K562 (cell line): ENCODE measurements around the gene CSMD2. TPM values are rescaled to one million over a fixed set of nuclear protein-coding genes. Genes with fewer than 3 reads are reported as not detected.

Source experiments
- ATF1 ChIP-seq, 2 experiments: fragments of 450-650 bp in 1 of 2; IDR thresholded peaks; 2 replicates each; pipeline ENCODE4 v1.6.1; 2016; ENCODE audit warnings: missing compliant biosample characterization in 1 of 2, missing genetic modification characterization in 1 of 2
- BRD9 ChIP-seq: fragments of 450-650 bp; IDR thresholded peaks from 2 replicates; pipeline ENCODE4 v1.6.1; 2018; ENCODE audit warnings: low read depth; ENCODE audit not compliant: partially characterized antibody
- CCNT2 ChIP-seq: IDR thresholded peaks from 2 replicates; pipeline ENCODE4 v1.6.1; 2011; ENCODE audit warnings: borderline replicate concordance, low read depth, mild to moderate bottlenecking, moderate library complexity, mixed read lengths, low read length; ENCODE audit not compliant: insufficient read length; ENCODE audit errors: extremely low read depth
- CREM ChIP-seq: IDR thresholded peaks from 2 replicates; pipeline ENCODE4 v1.6.1; 2014; ENCODE audit warnings: antibody characterized with exemption, low read depth
- E2F6 ChIP-seq, 2 experiments: IDR thresholded peaks; 2 replicates each; pipeline ENCODE4 v1.6.1; 2011; ENCODE audit warnings: borderline replicate concordance in 1 of 2, control low read depth in 1 of 2, low read depth in 1 of 2, low read length in 1 of 2, mild to moderate bottlenecking in 1 of 2, mixed read lengths in 1 of 2, moderate library complexity in 1 of 2; ENCODE audit not compliant: insufficient read depth in 1 of 2, insufficient read length in 1 of 2, poor library complexity in 1 of 2, severe bottlenecking in 1 of 2; ENCODE audit errors: extremely low read depth in 1 of 2
- ELF2 ChIP-seq: fragments of 250-450 bp; sonication (Bioruptor Pico); IDR thresholded peaks from 2 replicates; pipeline ENCODE4 v1.5.0; 2021; ENCODE audit warnings: mild to moderate bottlenecking
- POU5F1 ChIP-seq: fragments of 150-350 bp; IDR thresholded peaks from 2 replicates; pipeline ENCODE4 v1.6.1; 2014; ENCODE audit warnings: borderline replicate concordance, low read length, low read depth, mild to moderate bottlenecking; ENCODE audit not compliant: partially characterized antibody
- SMC3 ChIP-seq: conservative IDR thresholded peaks from 2 replicates; pipeline ENCODE4 v1.6.1; 2011; ENCODE audit warnings: low read depth, low read length, improper control_type of control experiment; ENCODE audit not compliant: insufficient read depth
- SOX6 ChIP-seq: fragments of 450-650 bp; IDR thresholded peaks from 2 replicates; pipeline ENCODE4 v1.6.1; 2014; ENCODE audit warnings: mild to moderate bottlenecking
- TAF1 ChIP-seq: IDR thresholded peaks from 2 replicates; pipeline ENCODE4 v1.6.1; 2011; ENCODE audit warnings: mild to moderate bottlenecking, low read length, moderate library complexity; ENCODE audit not compliant: insufficient read depth, control insufficient read depth, severe bottlenecking; ENCODE audit errors: extremely low read depth
- TBP ChIP-seq: optimal IDR thresholded peaks from 2 replicates; pipeline ENCODE3; 2011; ENCODE audit warnings: low read depth, low read length, improper control_type of control experiment
- TEAD1 ChIP-seq, 2 experiments: fragments of 450-650 bp in 1 of 2; sonication (generic) in 1 of 2; formaldehyde crosslinking; IDR thresholded peaks; 2 replicates each; pipeline versions ENCODE4 v1.4.0 to v1.8.0; 2020 to 2022; ENCODE audit warnings: mild to moderate bottlenecking in 2 of 2, missing genetic modification reagents in 1 of 2
- TEAD4 ChIP-seq, 2 experiments: sonication (generic) in 1 of 2; formaldehyde crosslinking in 1 of 2; IDR thresholded peaks; 2 replicates each; pipeline versions ENCODE4 v1.6.1 to v1.8.0; 2012 to 2022; ENCODE audit warnings: borderline replicate concordance in 1 of 2, inconsistent platforms in 1 of 2, low read length in 1 of 2, mild to moderate bottlenecking in 1 of 2, missing genetic modification reagents in 1 of 2
- ZBTB11 ChIP-seq, 3 experiments: fragments of 200-800 bp in 1 of 3; fragments of 250-450 bp in 1 of 3; fragments of 450-650 bp in 1 of 3; sonication (Bioruptor Pico) in 1 of 3; sonication (Bioruptor generic) in 1 of 3; formaldehyde crosslinking in 1 of 3; IDR thresholded peaks; 2 replicates each; pipeline versions ENCODE4 v1.6.1 to v1.8.0; 2016 to 2022; ENCODE audit warnings: mild to moderate bottlenecking in 2 of 3, missing genetic modification characterization in 2 of 3, missing compliant biosample characterization in 1 of 3, moderate library complexity in 1 of 3
- ZBTB17 ChIP-seq: fragments of 450-650 bp; formaldehyde crosslinking; IDR thresholded peaks from 2 replicates; pipeline ENCODE4 v1.4.0; 2020; ENCODE audit warnings: mild to moderate bottlenecking
- ZNF24 ChIP-seq: fragments of 450-650 bp; IDR thresholded peaks from 2 replicates; pipeline ENCODE4 v1.6.1; 2016
- ZNF609 ChIP-seq: sonication (generic); formaldehyde crosslinking; IDR thresholded peaks from 2 replicates; pipeline ENCODE4 v1.8.1; 2023; ENCODE audit warnings: missing genetic modification reagents, mild to moderate bottlenecking, borderline replicate concordance
- polyA plus RNA-seq, 8 experiments: library from polyadenylated mRNA; depleted of rRNA in 4 of 8; stranded (reverse) in 5 of 8; unstranded in 3 of 8; fragments of >200 nt; fragmentation: Nextera tagmentation in 2 of 8; fragmentation: Illumina TruSeq in 1 of 8; extraction: Ambion mirVana in 2 of 8; extraction: Trizol in 1 of 8; gene quantifications; 2 replicates each; pipeline versions ENCODE4 v1.2.1 to v1.2.3, GENCODE V29; 2011 to 2014; ENCODE audit warnings: inconsistent platforms in 1 of 8, missing spikeins in 1 of 8
- total RNA-seq, 7 experiments: library from RNA; depleted of rRNA in 6 of 7; stranded (reverse); fragments of >200 nt in 6 of 7; fragmentation: Illumina TruSeq in 2 of 7; extraction: Trizol in 2 of 7; gene quantifications; 2 replicates each; pipeline versions ENCODE4 v1.2.1 to v1.2.3, GENCODE V29; 2011 to 2021; ENCODE audit warnings: low replicate concordance in 1 of 7

The CSMD2 gene
- total and polyA plus RNA-seq, 9 of the 15 experiments (the other 6 are each of a cell fraction or from before 2014, with no cell fraction given) = not detected

- TF ChIP-seq ZBTB11 (CRISPR knock-in tag; IDR thresholded peaks at IDR 0.05) = no peak
- TF ChIP-seq TAF1 = no peak
- TF ChIP-seq POU5F1 = no peak
- no peak for TF ChIP-seq CCNT2
- TF ChIP-seq ELF2 (CRISPR knock-in tag) = no peak
- peak; percentile 99 for TF ChIP-seq TEAD1 (CRISPR knock-in tag; IDR thresholded peaks at IDR 0.05)
- peak; percentile 88 for TF ChIP-seq TEAD4 (IDR thresholded peaks at IDR 0.05; ENCODE audit: low read length)
- TF ChIP-seq TEAD4 (CRISPR knock-in tag; IDR thresholded peaks at IDR 0.05; ENCODE audit: borderline replicate concordance) = no peak
- TF ChIP-seq TBP = no peak
- no peak for TF ChIP-seq BRD9
- no peak for TF ChIP-seq ZNF609
- TF ChIP-seq SOX6 = no peak
- TF ChIP-seq ZBTB17 = no peak
- peak; percentile 70 for TF ChIP-seq CREM
- TF ChIP-seq E2F6 (IDR thresholded peaks at IDR 0.05; ENCODE audit: borderline replicate concordance in 1 of 2, extremely low read depth in 1 of 2, insufficient read depth in 1 of 2, insufficient read length in 1 of 2, low read depth in 1 of 2, low read length in 1 of 2, poor library complexity in 1 of 2, severe bottlenecking in 1 of 2) = no peak
- TF ChIP-seq ZNF24 = no peak
- no peak for TF ChIP-seq ATF1 (CRISPR knock-in tag; IDR thresholded peaks at IDR 0.05)
- 0 out of 2 replicates have a peak, but pooled peaks have one; percentile 21 for TF ChIP-seq ATF1 (tag; IDR thresholded peaks at IDR 0.05)
- 0 out of 2 replicates have a peak, but pooled peaks have one; percentile 16 for TF ChIP-seq SMC3
These were observed 530.2 kb downstream of the CSMD2 start (continued) for GRCh38 chr1:33634806-33635205.
